Colonic mucosa (tissue), 4 donors: ENCODE results near the gene DHRS7B. TPM values are rescaled to one million over a fixed set of nuclear protein-coding genes. Genes with fewer than 3 reads are reported as not detected.
A peak's percentile ranks its signal among the peaks of the same experiment; 100 is the strongest.

Source experiments
- DNase-seq: peaks from one replicate; pipeline ENCODE4 v3.0.0-alpha.2; 2020
- H3K27ac ChIP-seq: fragments of 200-600 bp; one replicate; pipeline ENCODE4 v1.8.0; 2021
- H3K27me3 ChIP-seq: fragments of 200-600 bp; one replicate; pipeline ENCODE4 v1.8.0; 2021
- H3K36me3 ChIP-seq: fragments of 200-600 bp; one replicate; pipeline ENCODE4 v1.8.0; 2021
- H3K4me1 ChIP-seq: fragments of 200-600 bp; one replicate; pipeline ENCODE4 v1.8.0; 2021; ENCODE audit warnings: mild to moderate bottlenecking
- H3K4me3 ChIP-seq: fragments of 200-600 bp; one replicate; pipeline ENCODE4 v1.8.0; 2021
- H3K9ac ChIP-seq, 2 donors: one replicate each; pipeline ENCODE4 v1.7.0; 2013; ENCODE audit warnings: control low read depth in 2 of 2, low read depth in 2 of 2, low read length in 2 of 2
- H3K9me3 ChIP-seq: fragments of 200-600 bp; one replicate; pipeline ENCODE4 v1.8.0; 2021
- intact Hi-C: fragments of 100-400 bp; cut with DNase I; formaldehyde crosslinking; loops from one replicate; pipeline ENCODE4 v1.14.1; 2022
- total RNA-seq, 2 donors: library from RNA; stranded (reverse); fragmentation: NEBNext Ultra II Directional in 1 of 2; extraction: Animal tissue kit (Norgen Biotek cat#: 25700) in 1 of 2; gene quantifications; one replicate each; pipeline ENCODE4 v1.2.1, GENCODE V29; 2021
- TF ChIP-seq, protein P1 (sequence below): fragments of 200-600 bp; IDR thresholded peaks from one replicate; pipeline ENCODE4 v1.8.0; 2022; ENCODE audit warnings: antibody characterized with exemption, mild to moderate bottlenecking
- donor health status: healthy.
- donor health status: DM: no; HTN: no; CAD: no.
- donor health status: DM: no; HTN: no; CAD: no.

The DHRS7B gene, protein sequence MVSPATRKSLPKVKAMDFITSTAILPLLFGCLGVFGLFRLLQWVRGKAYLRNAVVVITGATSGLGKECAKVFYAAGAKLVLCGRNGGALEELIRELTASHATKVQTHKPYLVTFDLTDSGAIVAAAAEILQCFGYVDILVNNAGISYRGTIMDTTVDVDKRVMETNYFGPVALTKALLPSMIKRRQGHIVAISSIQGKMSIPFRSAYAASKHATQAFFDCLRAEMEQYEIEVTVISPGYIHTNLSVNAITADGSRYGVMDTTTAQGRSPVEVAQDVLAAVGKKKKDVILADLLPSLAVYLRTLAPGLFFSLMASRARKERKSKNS
- total RNA-seq, result 10 to 100 TPM; 29.4 to 44.0 TPM

DNA sequence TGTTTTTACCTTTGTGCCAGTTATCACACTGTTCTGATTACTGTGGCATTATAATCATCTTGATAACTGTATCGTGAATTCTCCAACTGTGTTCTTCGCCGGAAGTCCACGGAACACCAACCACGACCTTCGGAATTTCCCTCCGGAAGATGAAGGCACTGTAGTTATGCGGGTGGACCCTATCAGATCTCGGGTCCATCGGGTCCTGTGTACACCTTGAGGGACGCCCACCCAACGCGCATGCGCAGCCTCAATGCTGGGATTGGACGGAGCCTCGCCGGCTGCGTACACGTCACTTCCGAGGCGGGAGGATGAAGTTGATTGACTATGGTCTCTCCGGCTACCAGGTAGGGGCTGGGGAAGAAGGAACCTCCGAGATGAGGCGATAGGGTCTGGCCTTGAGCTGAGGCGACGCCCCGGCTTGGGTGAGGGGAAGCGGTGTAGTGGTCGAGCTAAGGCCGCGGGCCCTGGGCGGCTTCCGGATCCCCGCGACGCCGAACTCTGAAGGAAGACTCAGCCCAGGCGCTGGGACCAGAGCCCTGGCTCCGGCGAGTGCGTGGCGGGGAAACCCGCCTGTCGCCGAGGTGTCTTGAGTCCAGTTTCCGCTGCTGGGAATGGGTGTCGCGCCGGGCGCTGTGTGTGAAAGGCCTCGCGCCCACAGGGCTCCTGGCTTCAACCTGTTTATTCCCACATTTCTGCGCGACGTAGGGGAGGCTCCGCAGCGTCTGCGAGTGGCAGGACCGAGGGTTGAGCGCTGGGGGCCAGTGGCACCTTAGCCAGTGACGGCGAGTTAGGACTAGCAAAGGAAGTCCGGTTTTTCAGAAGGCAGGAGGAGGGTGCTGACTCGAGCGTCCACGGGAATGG is at the start of gene DHRS7B:
TSS of gene DHRS7B (plus strand) at position 320 of the 864 bp plus-strand sequence. CDS start at position 328, 8 bp downstream.
- H3K9ac ChIP-seq, result peak within 1 kb of the TSS; percentile 73 to 88
- no peaks in the 10 kb centered on the region for H3K9me3 ChIP-seq
- peaks cover 4% of the 10 kb centered on the region for H3K4me1 ChIP-seq
- no peaks in the 10 kb centered on the region for H3K27me3 ChIP-seq
- intact Hi-C loops, result no loop called here
- H3K27ac ChIP-seq, result peak within 1 kb of the TSS; percentile 89
- peak within 1 kb of the TSS; percentile 70 for H3K4me3 ChIP-seq
- H3K36me3 ChIP-seq, result no peaks in the 10 kb centered on the region
- TF ChIP-seq, protein P1, sequence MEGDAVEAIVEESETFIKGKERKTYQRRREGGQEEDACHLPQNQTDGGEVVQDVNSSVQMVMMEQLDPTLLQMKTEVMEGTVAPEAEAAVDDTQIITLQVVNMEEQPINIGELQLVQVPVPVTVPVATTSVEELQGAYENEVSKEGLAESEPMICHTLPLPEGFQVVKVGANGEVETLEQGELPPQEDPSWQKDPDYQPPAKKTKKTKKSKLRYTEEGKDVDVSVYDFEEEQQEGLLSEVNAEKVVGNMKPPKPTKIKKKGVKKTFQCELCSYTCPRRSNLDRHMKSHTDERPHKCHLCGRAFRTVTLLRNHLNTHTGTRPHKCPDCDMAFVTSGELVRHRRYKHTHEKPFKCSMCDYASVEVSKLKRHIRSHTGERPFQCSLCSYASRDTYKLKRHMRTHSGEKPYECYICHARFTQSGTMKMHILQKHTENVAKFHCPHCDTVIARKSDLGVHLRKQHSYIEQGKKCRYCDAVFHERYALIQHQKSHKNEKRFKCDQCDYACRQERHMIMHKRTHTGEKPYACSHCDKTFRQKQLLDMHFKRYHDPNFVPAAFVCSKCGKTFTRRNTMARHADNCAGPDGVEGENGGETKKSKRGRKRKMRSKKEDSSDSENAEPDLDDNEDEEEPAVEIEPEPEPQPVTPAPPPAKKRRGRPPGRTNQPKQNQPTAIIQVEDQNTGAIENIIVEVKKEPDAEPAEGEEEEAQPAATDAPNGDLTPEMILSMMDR, result no peak
- peak; percentile 99 for DNase-seq

DNA sequence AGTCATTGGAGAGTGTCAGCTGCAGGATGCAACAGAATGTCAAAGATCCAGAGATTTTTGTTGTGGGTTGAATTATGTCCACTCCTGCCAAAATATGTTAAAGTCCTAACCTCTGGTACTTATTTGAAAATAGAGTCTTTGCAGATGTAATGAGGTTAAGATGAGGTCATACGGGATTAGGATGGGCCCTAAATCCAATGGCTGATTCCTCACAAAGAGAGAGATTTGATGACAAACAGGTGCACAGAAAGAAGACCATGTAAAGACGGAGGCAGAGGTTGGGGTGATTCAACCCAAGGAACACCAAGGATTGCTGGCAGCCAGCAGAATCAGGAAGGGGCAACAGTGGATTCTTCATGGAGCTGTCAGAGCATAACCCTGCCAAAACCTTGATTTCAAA is 49.5 kb upstream of the DHRS7B start:
- no peak overlapping the region for H3K9ac ChIP-seq
- no peaks in the 10 kb centered on the region for H3K9me3 ChIP-seq
- no peak for DNase-seq
- no peak overlapping the region for H3K4me3 ChIP-seq
- H3K27ac ChIP-seq, result no peak overlapping the region
- intact Hi-C loops, result no loop called here
- H3K27me3 ChIP-seq, result no peaks in the 10 kb centered on the region
- TF ChIP-seq, protein P1, result no peak
- no peaks in the 10 kb centered on the region for H3K36me3 ChIP-seq
- no peaks in the 10 kb centered on the region for H3K4me1 ChIP-seq

DNA sequence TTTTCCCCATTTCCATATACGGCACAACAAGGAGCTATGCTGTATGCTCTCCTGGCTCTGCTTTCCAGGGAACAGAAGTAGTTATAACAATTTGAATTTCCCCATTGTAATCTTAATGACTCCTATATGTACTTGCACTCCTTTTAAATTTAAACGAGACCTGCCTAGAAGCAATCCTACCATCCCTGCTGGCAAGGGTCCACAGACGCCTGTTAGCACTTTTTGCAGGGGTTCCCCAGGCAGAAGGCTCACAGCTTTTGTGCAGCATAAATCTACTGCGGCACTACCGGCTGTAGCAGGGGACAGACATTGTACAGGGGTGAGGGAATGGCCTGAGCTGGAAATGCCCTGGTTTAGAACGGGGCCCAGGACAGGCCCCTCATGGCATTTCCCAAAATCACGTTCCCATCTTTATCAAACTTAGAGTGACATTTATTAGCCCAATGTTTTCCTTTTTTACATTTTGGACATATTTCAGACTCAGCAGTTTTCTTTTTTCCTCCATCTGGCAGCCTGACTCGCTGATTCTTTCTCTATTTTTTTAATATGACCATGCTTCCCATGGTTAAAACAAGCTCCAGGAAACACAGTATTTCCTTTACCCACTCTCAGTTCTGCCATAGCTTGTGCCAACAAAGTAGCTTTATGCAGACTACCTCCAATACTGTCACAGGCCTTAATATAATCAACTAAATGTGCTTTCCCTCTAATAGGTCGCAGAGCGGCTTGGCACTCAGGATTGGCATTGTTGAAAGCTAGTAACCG is 48.6 kb upstream of the DHRS7B start:
- H3K4me3 ChIP-seq, result no peak overlapping the region
- H3K27ac ChIP-seq, result no peak overlapping the region
- no peaks in the 10 kb centered on the region for H3K36me3 ChIP-seq
- DNase-seq, result no peak
- no peaks in the 10 kb centered on the region for H3K4me1 ChIP-seq
- intact Hi-C loops, result no loop called here
- no peak overlapping the region for H3K9ac ChIP-seq
- H3K27me3 ChIP-seq, result no peaks in the 10 kb centered on the region
- no peaks in the 10 kb centered on the region for H3K9me3 ChIP-seq
- TF ChIP-seq, protein P1, result no peak

DNA sequence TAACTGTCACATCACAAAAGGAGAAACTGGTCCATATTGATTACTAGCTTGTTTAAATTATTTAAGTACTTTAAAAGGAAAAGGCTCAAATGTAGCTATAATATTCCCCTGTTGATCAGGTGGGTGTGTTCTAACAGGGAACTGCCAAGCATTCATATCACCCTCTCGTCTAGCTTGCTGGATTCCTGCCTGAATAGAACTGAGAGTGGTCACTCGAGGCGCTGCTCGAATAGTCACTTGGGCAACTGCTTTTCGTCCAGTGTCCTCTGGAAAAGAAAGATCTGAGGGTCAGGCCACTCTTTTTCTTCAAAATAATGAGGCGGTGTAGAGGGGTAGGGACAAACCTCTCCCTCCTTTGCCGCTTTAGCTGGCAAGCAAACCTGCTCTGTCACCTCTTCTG is 47.6 kb upstream of the DHRS7B start:
- intact Hi-C loops, result no loop called here
- DNase-seq, result no peak
- no peak overlapping the region for H3K27ac ChIP-seq

More for the DNA sequence above, 47.6 kb upstream of the DHRS7B start:
- no peak overlapping the region for H3K4me3 ChIP-seq
- H3K4me1 ChIP-seq, result no peaks in the 10 kb centered on the region
- H3K9ac ChIP-seq, result no peak overlapping the region
- H3K36me3 ChIP-seq, result no peaks in the 10 kb centered on the region
- TF ChIP-seq, protein P1, result no peak
- no peaks in the 10 kb centered on the region for H3K27me3 ChIP-seq
- H3K9me3 ChIP-seq, result no peaks in the 10 kb centered on the region
